Muscle of arm (tissue), 14 donors: ENCODE data around the gene PROCA1. TPM values are rescaled to one million over a fixed set of nuclear protein-coding genes. Genes with fewer than 3 reads are reported as not detected.
A peak's percentile ranks its signal among the peaks of the same experiment; 100 is the strongest.

ENCODE experiments used
- DNase-seq: peaks from one replicate; pipeline ENCODE4 v3.0.0-alpha.2; 2013
- long read RNA-seq, 11 donors: transcript quantifications; one replicate each; lab custom pipeline, GENCODE V29; 2026
- polyA plus RNA-seq, 12 donors: library from polyadenylated mRNA; unstranded; fragments of 120-200 nt; gene quantifications; one replicate each; pipeline ENCODE4 v1.2.1, GENCODE V29; 2013; ENCODE audit not compliant: insufficient read length in 12 of 12

PROCA1 gene, protein sequence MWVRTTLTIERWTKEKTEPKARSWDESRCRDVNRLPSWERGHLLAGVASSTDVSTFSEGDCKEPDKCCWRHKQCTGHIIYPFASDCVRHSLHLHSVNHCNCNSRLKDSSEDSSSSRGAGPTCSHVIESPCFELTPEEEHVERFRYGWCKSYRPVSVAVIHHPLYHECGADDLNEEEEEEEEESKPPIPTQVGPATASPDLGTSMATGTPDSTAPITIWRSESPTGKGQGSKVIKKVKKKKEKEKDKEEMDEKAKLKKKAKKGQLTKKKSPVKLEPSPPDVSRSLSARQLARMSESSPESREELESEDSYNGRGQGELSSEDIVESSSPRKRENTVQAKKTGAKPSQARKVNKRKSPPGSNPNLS
- 1 to 10 TPM in 10 of 12 donors, not detected in 2; 1.6 to 9.0 (median 2.5) TPM for polyA plus RNA-seq
- long read RNA-seq, donor 1, partial matches to known transcripts: 2,393 of 5,829 reads
- long read RNA-seq, donor 1, other reads (novel, unspliced or antisense): 3,435 of 5,829 reads
- long read RNA-seq, donor 2, partial matches to known transcripts: 6,903 of 6,985 reads
- long read RNA-seq, donor 2, other reads (novel, unspliced or antisense): 81 of 6,985 reads
- long read RNA-seq, donor 3: 0 reads
- long read RNA-seq, donor 4: 0 reads
- long read RNA-seq, donor 5, partial matches to known transcripts: 7,342 of 7,621 reads
- long read RNA-seq, donor 5, other reads (novel, unspliced or antisense): 279 of 7,621 reads
- long read RNA-seq, donor 6: 0 reads
- long read RNA-seq, donor 7, partial matches to known transcripts: 684 of 2,392 reads
- long read RNA-seq, donor 7, other reads (novel, unspliced or antisense): 1,708 of 2,392 reads
- long read RNA-seq, donor 8, partial matches to known transcripts: 1,679 of 5,981 reads
- long read RNA-seq, donor 8, other reads (novel, unspliced or antisense): 4,301 of 5,981 reads
- long read RNA-seq, donor 9, partial matches to known transcripts: 0 of 1 reads
- long read RNA-seq, donor 9, other reads (novel, unspliced or antisense): 0 of 1 reads
- long read RNA-seq, donor 10: 0 reads
- long read RNA-seq, donor 11: 0 reads

DNA sequence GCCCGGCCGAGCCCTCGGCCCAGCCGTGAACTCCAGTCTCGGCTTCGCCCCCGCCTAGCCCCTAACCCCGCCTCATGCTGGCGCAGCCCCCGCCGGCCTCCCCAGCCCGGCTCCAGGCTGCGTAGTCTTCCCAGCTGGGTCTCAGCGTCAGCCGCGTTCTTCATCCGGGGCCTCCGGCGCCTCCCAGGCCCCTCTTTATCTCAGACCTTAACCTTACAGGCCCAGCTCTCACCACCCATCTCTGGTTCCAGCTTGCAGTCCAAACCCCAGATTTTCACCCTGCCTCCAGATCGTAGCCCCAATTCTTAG lies at the start of gene PROCA1:
Gene PROCA1, minus strand, starts transcription at position 166 of the 309 bp plus-strand sequence. CDS start 228 bp downstream, outside the sequence.
- no peak for DNase-seq

- no peak for DNase-seq
Measured at GRCh38 chr17:28760601-28761562, 49.2 kb upstream of the PROCA1 start.

DNA sequence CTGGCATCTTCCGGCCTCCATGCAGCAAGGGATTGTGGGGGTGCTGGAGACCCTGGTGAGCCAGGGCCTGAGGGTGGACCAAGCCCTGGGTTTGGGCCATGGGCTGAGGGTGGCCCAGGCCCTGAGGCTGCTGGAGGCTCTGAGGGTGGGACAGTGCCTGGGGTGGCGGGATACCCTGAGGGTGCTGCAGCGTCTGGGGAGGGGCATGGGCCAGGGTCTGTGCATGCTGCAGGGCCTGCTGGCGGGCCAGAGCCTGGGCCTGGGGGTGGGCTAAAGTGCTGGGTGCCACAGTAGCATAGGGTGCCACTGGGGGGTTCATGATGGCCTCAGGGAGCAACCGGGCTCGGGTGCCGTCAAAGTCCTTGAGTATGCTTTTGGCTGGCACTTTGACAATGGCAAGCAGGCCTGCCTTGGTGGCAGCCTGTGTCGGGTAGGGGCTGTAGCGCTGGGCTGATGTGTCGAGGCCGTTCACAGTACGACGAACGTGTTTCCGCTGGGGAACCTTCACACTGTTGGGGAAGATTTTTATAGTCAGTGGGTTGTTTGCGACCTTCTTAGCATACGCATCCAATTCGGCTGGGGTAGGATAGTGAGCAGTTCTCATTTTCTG lies 47.7 kb upstream of the PROCA1 start:
- no peak for DNase-seq

- no peak for DNase-seq
Measured at GRCh38 chr17:28758411-28759121, 46.9 kb upstream of the PROCA1 start.

GRCh38 chr17:28756049-28756804 lies 44.5 kb upstream of the PROCA1 start:
- no peak for DNase-seq

DNA sequence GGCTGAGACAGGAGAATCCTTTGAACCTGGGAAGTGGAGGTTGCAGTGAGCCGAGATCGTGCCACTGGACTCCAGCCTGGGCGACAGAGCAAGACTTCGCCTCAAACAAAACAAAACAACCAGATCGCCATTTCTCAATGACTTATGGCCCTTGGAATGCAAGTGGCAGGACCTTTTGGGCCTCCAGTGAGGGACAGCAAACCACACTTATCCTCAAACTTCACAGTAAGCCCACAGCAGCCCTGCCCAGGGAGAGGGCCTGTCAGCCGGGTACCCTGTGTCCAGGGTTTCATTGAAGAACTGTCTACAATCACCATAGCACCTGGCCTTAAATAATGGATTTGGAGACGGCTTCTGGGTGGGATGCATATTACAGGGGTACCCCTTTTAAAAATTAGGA lies 43.8 kb upstream of the PROCA1 start:
- no peak for DNase-seq

GRCh38 chr17:28751600-28752366 lies 40.1 kb upstream of the PROCA1 start:
- DNase-seq: no peak

DNA sequence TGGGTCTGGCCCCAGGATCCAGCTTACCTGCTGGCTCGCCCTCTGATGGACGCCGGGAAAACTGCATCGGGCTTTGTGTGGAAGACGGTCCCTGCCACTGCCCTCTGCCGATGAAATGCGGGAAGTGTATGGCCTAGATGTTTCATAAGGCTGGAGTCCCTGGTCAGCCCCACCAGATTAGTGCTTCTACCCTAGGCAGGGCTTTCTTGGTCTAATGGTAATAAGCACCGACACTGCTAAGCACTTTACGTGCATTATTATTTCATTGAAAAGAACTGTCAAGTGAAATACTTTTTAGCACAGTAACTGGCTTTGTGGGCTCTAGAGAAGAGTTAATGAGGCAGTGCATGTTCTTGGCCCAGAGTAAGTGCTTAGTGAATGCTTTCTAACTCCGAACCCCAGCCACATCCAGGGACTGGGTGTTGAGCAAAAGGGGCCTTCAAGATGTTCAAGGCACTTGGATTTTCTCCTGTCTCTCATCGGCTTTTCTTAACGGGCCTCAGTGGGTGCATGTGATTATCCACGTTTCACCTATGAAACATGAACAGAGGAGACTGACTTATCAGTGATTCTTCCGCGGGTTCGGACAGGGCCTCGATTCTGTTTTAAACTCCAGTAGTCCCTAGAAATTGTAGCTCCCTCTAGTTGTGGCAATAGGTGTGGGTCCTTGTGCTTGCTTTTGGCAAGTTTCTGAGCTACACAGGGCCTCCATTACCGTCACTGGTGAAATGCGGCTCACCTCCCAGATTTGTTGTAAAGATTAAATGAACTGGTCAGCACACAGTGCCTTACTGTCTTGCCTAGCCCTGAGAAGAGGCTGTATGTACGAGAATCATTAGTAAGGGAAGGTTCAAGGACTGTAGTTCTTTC lies 38.7 kb upstream of the PROCA1 start:
- peak; percentile 90 for DNase-seq

GRCh38 chr17:28749516-28750177 lies 38.0 kb upstream of the PROCA1 start:
- DNase-seq: no peak

DNA sequence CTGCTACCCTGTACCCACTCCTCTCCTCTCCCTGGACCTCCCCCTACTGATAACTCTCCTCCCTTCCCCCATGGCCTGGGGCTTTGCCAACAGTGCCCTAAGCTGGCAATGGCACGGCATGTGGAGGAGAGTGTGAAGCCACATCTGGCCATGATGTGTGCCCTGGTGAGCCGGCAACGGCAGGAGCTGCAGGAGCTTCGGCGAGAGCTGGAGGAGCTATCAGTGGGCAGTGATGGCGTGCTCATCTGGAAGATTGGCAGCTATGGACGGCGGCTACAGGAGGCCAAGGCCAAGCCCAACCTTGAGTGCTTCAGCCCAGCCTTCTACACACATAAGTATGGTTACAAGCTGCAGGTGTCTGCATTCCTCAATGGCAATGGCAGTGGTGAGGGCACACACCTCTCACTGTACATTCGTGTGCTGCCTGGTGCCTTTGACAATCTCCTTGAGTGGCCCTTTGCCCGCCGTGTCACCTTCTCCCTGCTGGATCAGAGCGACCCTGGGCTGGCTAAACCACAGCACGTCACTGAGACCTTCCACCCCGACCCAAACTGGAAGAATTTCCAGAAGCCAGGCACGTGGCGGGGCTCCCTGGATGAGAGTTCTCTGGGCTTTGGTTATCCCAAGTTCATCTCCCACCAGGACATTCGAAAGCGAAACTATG lies 37.3 kb upstream of the PROCA1 start:
- no peak for DNase-seq

DNA sequence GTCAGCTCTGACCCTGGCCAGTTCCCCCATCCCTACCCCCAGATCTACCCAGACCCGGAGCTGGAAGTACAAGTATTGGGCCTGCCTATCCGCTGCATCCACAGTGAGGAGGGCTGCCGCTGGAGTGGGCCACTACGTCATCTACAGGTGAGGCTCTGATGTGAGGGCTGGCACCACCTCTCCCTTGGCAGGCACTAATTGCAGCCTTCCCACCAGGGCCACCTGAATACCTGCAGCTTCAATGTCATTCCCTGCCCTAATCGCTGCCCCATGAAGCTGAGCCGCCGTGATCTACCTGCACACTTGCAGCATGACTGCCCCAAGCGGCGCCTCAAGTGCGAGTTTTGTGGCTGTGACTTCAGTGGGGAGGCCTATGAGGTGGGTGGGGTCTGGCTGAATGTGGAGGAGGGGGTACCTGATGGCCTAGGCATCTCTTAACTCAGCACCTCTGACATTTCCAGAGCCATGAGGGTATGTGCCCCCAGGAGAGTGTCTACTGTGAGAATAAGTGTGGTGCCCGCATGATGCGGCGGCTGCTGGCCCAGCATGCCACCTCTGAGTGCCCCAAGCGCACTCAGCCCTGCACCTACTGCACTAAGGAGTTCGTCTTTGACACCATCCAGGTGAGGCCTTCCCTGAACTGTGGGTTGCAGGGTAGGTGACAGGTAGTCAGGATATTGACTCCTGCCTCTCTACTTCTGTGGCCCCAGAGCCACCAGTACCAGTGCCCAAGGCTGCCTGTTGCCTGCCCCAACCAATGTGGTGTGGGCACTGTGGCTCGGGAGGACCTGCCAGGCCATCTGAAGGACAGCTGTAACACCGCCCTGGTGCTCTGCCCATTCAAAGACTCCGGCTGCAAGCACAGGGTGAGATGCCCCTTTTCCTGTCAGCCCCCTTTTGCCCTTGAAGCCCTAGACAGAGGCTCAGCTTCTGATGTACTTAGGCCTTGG lies 36.4 kb upstream of the PROCA1 start:
- DNase-seq: no peak

DNA sequence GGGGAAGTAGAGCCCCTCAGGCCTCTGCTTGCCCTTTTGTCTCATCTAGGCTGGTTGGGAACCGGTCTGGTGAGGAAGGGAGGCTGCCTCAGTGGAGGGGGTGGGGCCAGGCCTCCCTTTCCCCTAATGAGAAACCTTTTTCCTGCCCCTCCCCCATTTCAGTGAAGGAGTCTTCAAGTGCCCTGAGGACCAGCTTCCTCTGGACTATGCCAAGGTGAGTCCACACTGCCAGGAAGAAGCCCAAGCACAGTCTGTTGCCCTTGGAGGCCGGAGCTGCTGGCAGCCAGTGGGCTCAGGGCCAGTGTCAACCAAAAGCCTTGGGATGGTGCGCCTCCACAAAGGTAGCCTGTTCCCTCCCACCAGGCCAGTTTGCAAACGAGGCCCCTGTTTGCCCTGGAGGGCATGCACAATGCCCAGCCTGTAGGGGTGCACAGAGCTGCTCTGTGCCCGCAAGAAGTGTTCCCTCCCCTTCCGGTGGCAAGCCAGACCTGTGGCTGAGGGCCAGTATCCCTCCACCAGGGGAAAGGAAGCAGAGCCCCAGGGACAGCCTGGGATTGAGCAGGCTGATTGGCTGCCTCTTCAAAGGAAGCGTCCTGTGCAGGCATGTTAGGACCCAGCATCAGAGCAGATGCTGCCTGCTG lies 35.5 kb upstream of the PROCA1 start:
- no peak for DNase-seq

DNA sequence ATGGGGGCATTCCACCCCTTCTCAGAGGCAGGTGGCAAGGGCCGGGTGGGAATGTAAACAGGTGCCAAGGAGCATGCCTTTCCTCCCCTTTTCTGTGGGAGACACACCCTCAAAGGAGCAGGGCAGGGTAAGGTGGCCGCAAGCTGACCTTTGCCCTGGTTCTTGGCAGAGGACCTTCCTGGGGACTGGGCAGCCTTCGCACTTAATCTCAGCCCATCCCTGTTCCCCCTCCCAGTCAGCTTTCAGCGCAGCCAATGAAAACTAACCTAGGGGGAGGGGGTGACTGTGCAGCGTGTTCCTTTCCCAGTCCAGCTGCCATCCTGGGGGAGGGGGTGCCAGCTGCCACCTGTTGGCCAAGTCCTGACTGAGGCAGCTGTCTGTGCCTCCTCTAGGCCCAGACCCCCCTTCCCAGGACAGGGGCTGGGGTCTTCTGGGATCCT lies 34.9 kb upstream of the PROCA1 start:
- no peak for DNase-seq

GRCh38 chr17:28745786-28746411 lies 34.2 kb upstream of the PROCA1 start:
- DNase-seq: no peak
